Epithelial cell of esophagus (primary cell): ENCODE results near the gene ANAPC13.
A peak's percentile ranks its signal among the peaks of the same experiment; 100 is the strongest.

Experiments used
- DNase-seq: peaks from one replicate; pipeline ENCODE4 v3.0.0; 2010; ENCODE audit warnings: low read depth
- H3K4me3 ChIP-seq: 2 replicates; pipeline ENCODE4 v1.5.1; 2011; ENCODE audit warnings: mild to moderate bottlenecking, low read length, control low read depth
- TF ChIP-seq, protein P1 (sequence below): IDR thresholded peaks from 2 replicates; pipeline ENCODE4 v1.5.1; 2011; ENCODE audit warnings: low read depth, mild to moderate bottlenecking, low read length, control low read depth, inconsistent platforms; ENCODE audit not compliant: insufficient read depth; ENCODE audit errors: missing control alignments

Gene ANAPC13

DNA sequence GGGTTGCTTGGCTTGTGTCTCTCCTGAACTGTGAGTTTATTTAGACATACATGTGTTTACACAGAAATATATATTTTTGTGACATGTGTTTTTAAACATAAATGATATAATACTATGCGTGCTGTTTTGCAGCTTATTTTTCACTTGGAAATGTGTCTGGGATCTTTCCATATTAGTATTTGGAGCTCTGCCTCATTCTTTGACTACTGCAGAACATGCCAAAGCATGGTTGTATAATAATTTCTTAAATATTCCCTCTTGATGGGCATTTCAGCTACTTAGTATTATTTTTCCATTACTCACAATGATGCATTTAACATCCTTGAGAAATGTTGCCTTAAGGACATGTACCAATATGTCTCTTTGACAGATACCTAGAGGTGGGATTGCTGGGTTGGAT, 19.5 kb downstream of the ANAPC13 start:
- no peak for DNase-seq
- TF ChIP-seq, protein P1, sequence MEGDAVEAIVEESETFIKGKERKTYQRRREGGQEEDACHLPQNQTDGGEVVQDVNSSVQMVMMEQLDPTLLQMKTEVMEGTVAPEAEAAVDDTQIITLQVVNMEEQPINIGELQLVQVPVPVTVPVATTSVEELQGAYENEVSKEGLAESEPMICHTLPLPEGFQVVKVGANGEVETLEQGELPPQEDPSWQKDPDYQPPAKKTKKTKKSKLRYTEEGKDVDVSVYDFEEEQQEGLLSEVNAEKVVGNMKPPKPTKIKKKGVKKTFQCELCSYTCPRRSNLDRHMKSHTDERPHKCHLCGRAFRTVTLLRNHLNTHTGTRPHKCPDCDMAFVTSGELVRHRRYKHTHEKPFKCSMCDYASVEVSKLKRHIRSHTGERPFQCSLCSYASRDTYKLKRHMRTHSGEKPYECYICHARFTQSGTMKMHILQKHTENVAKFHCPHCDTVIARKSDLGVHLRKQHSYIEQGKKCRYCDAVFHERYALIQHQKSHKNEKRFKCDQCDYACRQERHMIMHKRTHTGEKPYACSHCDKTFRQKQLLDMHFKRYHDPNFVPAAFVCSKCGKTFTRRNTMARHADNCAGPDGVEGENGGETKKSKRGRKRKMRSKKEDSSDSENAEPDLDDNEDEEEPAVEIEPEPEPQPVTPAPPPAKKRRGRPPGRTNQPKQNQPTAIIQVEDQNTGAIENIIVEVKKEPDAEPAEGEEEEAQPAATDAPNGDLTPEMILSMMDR: no peak
- H3K4me3 ChIP-seq: no peak overlapping the region

DNA sequence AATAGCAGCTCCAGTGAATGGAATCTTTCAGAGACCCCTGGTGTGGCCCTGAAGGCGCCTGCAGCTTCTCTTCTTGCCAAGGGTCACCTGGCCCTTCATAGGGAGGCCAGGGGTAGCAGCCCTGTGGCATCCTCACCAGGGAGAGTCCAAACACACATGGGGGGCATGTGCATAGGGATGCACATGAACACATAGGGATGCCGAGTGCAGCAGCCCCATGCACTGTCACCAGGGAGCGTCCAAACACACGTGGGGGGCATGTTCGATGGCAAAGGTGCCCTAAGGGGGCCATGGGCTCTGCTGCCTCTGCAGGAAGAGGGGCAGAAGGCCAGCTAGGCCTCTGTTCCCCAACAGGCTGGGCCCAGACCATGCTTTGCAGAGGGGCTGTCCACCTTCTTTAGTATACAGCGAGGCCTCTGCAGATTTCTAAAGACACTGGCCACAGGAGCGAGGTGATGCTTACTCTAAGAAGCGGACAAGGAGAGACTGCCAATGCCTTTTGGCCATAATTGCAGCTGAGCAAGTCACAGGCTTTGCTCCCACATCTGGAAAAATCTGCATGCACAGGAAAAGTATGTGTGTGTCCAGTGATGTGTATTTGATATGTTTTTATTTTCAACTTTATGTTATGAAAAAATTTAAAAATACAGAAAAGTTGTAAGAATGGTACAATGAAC, 21.0 kb downstream of the ANAPC13 start:
- TF ChIP-seq, protein P1: no peak
- no peak overlapping the region for H3K4me3 ChIP-seq
- DNase-seq: no peak

DNA sequence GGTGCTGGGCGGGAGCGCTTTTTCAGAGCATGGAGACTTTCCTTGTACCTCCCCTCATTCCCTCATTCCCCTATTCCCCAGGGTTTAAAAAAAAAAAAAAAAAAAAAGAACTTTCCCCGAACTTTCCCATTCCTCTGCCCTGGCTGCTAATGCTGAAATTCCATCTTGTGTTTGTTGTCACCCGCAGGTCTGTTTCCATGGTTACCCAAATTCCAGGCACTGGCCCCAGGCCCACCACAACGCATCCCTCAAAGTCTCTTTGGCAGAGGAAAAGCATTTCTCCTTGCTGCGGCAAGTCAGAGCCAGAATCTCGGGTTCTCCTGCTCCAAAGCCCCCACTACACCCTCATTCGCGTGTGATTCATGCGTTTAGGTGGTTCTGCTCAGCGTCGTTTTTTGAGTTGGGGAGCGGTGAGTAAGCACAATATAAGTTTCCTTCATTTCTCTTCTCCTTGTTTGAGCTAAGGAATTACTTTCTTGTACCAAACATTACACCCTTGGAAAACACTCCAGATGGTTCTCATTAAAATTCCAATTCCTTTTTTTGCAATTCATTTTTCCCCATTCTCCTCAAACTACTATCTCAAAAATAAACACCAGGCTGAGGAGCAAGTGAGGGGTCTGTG, 21.6 kb downstream of the ANAPC13 start:
- TF ChIP-seq, protein P1: no peak
- DNase-seq: peak; percentile 54
- H3K4me3 ChIP-seq: no peak overlapping the region

DNA sequence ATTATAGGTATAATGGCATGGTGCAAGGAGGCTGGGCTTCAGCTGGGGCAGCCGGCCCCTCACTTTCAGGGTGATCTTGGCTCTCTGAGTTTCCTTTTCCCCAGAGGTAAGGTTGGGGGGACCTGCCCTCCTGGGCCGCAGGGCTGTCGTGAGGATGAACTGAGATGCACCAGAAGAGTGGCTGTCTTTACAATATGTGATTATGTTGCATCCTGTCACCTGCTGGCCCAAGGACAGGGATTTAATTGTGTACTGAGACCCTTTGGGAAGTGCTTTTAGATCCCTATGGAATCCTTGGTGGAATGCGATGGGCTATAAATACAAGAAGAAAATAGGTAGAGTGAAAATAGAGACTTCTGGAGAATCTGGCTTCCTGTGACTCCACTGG, 22.1 kb downstream of the ANAPC13 start:
- no peak overlapping the region for H3K4me3 ChIP-seq
- no peak for DNase-seq
- TF ChIP-seq, protein P1: no peak

DNA sequence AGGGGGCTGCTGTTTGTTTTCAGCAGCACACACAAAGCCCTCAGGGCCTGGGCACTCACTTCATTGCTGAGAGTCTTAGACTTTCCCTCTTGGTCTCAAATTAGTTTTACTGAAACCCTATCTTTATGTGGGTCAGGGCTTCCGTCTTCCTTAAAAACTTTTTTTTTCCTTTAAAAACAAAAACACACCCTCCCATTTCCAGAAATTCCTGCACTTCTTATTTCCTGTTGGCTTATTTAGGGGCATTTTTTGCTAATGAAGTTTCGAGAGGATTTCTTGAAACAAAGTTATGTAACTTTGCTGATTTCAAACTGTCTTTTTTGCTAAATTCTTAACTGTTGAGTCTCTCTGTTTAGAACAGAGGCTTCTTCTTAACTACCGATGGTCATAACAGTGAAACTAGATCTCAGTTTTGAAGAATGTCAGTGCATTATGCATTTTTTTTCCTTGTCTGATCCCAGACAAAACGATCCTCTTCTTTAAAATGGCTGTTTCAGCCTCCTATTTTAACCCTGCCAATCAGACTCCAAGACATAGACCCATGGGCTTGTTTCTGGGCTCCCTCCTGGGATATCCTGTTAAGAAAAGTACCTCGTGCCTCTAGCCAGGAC, 23.3 kb downstream of the ANAPC13 start:
- H3K4me3 ChIP-seq: no peak overlapping the region
- DNase-seq: no peak
- TF ChIP-seq, protein P1: no peak

DNA sequence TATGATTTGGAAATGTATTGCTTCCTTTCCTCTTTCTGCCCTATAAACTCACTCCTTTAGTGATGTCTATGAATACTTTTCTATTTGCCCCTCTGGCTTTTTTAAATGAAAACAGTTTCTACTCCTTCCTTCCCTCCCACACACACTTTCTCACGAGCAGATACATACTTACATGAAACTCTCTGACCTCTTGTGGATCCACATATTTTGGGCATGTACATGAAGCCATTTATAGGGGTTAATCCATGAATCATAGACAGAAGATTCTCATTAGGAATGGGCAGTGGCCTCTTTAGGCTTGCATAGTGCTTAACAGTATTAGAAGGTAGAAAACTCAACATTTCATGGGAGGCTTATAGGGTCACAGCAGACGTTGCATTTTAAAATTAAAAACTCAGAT, 24.8 kb downstream of the ANAPC13 start:
- DNase-seq: peak; percentile 70
- TF ChIP-seq, protein P1: no peak
- no peak overlapping the region for H3K4me3 ChIP-seq
